Left renal cortex interstitium (tissue), 4 donors: Measurements from ENCODE around the gene CEP350. TPM values are rescaled to one million over a fixed set of nuclear protein-coding genes. Genes with fewer than 3 reads are reported as not detected.
"Not testable (repeated sequence)": the region's sequence is repeated elsewhere in the genome, so short reads cannot be mapped to it uniquely, and the experiment has no call there.

ENCODE experiments used
- DNase-seq, 4 donors: peaks; one replicate each; pipeline ENCODE4 v3.0.0-alpha.2; 2013; ENCODE audit warnings: low read depth in 4 of 4, low spot score in 2 of 4, missing footprints in 1 of 4
- polyA plus RNA-seq, 4 donors: library from polyadenylated mRNA; unstranded; fragments of 120-200 nt; gene quantifications; one replicate each; pipeline ENCODE4 v1.2.1, GENCODE V29; 2013; ENCODE audit not compliant: insufficient read length in 4 of 4

Gene CEP350
- polyA plus RNA-seq, 4 donors, result 23.9 to 31.5 (median 28.2) TPM

DNA sequence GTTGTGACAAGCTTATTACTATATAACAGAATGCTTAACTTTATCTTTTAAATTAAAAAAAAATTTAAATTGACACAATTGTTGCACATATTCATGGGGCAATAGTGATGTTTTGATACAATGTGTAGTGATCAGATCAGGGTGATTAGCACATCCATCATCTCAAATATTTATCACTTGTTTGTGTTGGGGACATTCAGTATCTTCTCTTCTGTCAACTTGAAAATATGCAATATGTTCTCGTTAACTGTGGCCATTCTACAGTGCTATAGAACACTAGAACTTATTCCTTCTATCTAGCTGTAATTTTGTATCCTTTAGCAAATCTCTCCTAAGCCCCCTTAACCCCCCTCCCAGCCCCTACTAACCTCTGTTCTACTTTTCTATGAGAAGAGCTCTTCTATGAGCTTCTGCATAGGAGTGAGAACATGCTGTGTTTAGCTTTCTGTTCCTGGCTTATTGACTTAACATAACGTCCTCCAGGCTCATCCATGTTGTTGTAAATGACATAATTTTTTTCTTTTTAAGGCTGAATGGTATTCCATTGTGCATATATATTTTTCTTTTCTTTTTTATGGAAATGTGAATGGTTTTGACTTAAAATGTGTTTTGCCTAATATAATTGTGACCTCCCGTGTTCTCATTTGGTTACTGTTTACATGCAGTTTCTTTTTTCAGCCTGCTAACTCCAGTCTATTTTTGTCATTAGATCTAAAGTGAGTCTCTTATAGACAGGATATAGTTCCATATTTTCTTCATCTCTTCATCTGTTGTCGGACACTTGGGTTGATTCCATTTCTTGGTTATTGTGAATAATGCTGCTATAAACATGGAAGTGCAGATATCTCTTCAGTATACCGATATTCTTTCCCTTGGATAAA is 23.8 kb downstream of the CEP350 start:
- DNase-seq, result no peak

DNA sequence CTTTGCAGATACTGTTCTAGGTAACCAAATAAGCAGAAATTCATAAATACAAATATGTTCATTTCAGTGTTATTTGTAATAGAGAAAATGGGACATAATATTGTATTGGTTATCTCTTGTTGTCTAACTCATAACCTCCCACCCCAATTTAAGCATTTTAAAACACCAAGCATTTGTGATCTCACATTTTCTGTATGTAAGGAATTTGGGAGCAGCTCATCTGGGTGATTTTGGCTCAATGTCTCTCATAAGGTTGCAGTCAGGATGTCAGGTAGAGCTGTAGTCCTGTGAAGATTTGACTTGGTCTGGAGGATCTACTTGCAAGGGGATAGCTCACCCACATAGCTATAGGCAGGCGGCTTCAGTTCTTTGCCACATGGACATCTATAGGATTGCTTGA is 29.5 kb downstream of the CEP350 start:
- DNase-seq, result no peak

DNA sequence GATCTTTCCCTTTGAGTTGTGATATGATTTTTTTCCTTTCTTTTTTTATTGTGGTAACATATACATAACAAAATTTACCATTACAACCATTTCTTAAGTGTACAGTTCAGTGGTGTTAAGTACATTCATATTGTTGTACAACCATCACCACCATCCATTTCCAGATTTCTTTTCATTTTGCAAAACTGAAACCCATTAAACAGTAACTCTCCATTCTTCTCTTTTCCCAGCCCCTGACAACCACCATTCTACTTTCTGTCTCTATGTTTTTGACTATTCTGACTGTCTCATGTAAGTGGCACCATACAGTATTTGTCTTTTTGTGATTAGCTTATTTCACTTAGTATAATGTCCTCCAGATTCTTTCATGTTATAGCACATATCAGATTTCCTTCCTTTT is 30.3 kb downstream of the CEP350 start:
- DNase-seq, result no peak

DNA sequence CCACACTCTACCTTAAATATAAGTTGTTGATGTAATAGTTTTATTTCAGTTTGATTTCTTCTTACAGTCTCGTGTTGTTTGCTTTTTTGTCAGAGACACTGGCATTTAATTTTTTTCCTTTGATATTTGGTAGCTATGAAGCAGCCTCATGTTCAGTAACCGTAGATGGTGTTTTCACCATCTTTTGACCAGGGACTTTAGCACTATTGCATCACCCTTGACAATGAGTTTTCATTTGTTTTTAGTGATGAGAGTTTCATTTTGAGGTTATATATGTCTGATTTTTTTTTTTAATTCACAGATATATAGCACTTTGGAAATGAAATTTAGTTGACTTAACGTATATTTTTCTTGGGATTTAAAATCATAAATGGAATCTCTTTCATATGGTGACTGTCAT is 36.2 kb downstream of the CEP350 start:
- no peak for DNase-seq

DNA sequence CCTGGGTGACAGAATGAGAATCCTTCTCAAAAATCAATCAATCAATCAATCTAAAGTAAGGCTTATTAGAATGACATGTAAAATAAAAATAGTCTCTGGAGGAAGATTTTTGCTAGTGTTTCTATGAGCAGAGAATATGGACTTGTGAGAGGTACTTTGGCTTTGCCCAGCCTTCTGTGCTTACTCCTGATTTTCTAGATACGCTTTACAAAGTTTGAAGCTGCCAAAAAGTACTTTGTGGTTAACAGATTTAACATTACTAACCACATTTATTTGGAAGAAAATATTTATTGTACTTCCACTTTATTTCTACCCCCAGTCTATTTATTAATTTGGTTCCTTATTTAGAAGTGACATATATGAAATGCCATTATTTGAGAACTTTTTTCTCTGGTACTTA is 41.0 kb downstream of the CEP350 start:
- no peak for DNase-seq

DNA sequence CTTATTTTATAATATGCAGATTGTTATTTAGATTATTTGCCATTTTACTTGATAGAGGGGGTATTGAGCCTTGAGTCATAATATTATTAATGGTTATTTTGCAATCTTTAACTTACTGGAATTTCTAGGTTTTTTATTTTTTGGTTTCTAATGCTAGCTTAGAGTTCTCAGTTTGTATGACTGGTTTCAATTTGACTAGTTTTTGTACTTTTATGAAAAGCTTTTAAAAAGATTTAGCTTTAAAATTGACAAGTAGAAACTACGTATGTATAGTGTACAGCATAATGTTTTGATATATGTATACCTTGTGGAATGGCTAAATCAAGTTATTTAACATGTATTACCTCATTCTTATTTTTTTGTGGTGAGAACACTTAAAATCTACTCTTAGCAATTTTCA is 41.5 kb downstream of the CEP350 start:
- DNase-seq, result no peak

DNA sequence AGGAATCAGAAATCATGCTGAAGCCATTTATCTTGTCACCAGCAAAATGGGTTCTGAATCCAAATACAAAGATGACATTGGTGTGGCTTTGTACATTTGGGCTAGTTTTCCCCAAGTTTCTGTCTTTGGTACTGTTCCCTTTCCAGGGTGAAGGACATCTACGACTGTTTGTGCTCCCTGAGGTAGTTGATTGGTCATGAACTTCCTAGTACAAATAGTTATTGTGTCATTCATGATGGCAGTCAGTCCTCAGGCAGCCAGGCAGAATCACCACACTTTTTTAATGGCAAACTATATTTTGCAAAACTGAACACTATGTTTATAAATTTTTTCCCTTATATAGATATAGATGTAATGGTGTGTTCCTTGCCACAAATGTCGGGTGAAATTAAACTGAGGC is 46.0 kb downstream of the CEP350 start:
- DNase-seq, result no peak

DNA sequence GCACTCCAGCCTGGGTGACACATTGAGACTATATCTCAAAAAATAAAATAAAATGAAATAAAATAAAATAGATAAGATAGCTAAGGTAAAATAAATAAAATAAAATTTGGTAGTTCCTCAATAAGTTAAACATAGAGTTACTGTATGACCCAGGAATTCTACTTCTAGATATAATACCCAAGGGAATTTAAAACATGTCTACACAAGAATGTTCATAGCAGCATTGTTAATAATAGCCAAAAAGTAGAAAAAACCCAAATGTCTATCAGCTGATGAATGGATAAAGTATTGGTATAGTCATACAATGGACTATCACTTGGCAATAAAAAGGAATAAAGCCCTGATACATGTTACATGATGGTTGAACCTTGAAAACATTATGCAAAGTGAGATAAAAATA is 47.8 kb downstream of the CEP350 start:
- no peak for DNase-seq

DNA sequence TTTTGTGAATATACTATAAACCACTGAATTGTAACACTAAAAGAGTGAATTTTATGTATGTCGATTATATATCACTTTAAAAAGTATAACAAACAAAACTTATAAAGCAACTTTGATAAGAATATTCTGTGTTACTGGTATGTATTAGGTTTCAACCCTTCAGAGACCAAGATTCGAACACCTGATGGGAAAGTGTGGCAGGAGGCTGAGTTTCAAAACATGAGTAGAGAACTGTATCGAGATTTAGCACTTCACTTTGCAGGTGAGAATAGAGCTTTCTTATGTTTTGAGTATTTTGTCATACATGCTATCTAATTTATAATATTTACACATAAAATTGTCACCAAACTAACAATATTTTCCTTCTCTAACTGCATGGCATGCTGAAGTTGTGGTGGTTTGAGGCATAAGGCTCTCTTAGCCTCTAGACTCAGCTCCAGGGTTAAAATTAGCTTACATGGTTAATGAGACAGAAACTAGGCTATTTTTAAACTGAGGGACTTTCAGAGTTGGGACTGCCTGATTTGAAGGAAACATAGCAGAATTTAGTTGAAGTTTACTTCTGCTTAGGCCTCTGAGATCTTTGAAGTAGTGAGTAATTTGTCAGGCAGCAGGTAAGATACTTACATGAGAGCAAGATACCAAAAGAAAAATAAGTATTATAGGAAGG is 48.6 kb downstream of the CEP350 start:
- no peak for DNase-seq

DNA sequence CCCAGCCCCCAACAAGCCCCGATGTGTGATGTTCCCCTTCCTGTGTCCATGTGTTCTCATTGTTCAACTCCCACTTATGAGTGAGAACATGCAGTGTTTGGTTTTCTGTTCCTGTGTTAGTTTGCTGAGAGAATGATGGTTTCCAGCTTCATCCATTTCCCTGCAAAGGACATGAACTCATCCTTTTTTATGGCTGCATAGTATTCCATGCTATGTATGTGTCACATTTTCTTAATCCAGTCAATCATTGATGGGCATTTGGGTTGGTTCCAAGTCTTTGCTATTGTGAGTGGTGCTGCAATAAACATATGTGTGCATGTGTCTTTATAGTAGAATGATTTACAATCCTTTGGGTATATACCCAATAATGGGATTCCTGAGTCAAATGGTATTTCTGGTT is 52.2 kb downstream of the CEP350 start:
- DNase-seq, result not testable (repeated sequence)

DNA sequence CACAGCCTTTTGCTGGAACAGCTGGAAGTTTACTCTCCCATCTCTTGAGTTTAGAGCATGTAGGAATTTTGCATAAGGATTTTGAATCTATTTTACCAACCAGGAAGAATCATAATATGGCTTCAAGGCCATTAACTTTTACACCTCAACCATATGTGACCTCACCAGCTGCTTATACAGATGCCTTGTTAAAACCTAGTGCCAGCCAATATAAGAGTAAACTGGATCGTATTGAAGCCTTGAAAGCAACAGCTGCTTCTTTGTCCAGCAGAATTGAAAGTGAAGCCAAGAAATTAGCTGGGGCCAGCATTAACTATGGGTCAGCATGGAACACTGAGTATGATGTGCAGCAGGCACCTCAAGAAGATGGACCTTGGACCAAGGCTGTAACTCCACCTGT is 65.4 kb downstream of the CEP350 start:
- DNase-seq, result no peak

DNA sequence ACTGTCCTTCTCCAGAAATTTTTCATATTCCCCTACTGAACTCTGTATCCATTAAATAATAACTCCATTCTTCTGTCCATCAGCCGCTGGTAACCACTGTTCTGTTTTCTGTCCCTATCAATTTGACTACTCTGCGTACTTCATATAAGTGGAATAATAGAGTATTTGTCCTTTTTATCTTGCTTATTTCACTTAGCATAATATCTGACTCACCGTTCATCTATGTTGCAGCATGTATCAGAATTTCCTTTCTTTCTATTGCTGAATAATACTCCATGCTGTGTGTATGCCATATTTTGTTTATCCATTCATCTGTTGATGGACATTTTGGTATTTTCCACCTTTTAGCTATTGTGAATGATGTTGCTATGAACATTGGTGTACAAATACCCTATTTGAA is 71.9 kb downstream of the CEP350 start:
- DNase-seq, result no peak

DNA sequence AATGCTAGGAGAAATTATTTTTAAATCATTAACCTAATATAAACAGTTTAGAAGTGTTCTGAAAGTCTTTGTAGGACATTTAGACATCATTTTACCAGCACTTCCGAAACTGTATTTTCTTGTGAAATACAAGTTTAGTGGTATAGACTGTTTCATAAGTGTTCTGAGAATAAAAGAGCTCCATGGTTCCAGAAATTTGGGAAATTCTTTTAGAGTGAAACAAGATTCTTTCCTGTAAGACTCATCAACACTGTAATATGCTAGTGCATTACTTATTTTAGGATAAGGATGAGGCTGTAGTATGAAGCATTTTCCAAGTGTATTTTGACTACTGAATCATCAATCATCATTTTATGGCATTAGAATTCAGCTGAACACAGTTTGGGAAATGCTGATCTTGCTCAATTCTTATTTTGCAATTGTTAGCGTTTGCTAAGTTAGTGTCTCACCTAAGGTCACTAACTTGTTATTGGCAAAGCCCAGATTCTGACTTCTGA is 73.4 kb downstream of the CEP350 start:
- DNase-seq, result no peak

DNA sequence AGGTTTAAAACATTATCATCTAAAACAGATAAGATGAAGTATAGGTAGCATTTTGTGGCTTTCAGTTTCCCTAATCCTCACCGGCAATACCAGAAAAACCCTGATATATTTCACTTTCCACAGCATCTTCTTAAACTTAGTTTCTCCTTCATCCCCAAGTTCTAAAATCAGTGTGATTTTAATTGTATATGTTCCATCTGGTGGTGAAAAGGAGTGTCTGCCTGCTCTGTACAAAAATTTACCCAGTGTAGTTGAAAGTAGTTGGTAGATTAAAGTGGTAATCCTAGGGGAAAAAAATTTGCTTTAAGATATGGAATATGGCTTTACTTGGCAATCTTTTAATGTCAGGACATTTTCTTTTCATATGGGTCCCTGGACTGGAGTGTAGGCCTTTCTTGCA is 74.3 kb downstream of the CEP350 start:
- DNase-seq, result no peak

DNA sequence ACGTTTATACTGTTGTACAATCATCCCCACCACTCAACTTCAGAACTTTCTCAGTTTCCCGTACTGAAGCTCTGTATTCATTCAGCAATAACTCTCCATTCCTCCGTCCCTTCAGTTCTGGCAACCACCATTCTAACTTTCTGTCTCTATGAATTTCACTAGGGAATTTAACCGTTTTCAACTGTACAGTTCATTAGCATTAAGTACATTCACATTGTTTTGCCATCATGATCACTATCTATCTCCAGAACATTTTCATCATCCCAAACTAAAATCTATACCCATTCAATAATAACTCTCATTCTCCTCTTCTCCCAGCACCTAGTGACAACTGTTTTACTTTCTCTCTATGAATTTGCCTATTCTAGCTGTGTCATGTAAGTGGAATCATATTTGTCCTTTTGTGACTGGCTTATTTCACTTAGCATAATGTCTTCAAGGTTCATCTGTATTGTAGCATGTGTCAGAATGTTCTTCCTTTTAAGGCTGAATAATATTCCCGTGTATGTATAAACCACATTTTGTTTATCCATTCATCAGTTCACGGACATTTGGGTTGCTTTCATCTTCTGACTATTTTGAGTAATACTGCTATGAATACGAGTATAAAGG is 75.0 kb downstream of the CEP350 start:
- DNase-seq, result no peak

DNA sequence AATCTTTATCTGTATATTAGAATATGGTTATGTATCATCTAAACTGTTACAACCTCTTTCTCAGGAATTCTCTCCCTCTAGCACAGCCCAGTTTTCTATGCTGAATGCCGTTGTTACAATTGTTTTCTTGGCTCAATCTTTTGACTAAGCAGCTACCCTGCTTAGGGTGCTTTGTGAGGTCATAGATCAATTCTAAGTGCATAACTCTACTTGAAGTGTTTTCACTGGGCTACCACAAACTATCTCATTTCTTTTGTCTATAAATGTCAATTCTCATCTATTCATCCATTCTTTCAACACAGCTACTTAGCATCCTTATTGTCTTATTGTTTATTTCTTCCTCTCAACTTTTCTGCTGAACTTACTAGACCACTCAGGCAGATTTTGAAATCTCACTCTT is 77.1 kb downstream of the CEP350 start:
- DNase-seq, result no peak

DNA sequence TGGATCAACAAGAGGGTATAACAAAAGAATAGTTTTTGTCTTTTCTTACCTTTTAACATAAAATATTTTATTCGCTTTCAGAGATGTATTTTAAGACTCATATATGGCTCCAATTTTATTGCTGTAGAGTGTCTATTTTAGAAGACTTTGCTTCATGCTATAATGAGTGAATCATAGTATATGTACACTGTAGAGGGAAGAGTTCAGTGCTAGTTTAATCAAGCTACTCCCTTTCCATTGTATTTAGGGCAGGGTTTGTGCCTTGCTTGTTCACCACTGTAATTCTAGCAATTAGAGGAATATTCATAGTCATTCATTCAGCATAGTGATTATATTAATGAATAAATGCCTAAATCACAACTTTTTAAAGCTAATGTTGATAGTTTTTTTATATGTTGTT is 78.8 kb downstream of the CEP350 start:
- no peak for DNase-seq

DNA sequence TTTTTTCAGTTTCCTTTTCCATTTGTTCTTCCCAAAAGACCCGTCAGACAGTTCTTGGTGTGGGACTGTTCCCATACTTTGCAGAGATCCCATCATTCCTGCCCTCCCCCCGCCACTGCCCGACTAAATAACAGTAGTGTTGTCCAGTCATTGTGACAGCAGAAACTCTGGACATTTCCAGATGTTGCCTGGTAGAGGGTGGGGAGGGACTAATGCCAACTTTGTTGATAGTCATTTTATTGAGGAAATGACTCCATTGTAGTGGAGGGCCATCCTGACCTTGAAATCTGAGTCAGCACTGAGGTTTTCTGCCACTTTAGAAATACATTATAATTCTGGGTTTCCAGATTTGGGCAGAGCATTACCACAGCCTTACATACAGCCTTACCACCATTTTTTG is 85.4 kb downstream of the CEP350 start:
- no peak for DNase-seq

DNA sequence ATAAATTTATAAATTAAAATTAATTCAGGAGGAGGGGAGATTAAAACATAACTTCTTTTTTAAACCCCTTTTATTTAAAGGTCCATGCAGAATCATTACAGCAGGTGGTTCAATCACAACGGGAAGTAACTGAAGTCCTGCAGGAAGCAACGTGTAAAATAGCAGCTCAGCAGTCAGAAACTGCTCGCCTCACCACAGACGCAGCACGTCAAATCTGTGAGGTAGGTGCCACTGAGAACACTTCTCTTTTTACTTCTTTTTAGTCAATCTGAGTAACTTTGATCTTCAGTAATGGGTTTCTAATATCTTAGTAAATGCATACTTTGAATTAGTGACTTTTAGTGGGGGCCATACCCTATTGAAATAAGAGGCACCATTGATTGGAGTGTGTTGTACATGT is 87.0 kb downstream of the CEP350 start:
- no peak for DNase-seq

DNA sequence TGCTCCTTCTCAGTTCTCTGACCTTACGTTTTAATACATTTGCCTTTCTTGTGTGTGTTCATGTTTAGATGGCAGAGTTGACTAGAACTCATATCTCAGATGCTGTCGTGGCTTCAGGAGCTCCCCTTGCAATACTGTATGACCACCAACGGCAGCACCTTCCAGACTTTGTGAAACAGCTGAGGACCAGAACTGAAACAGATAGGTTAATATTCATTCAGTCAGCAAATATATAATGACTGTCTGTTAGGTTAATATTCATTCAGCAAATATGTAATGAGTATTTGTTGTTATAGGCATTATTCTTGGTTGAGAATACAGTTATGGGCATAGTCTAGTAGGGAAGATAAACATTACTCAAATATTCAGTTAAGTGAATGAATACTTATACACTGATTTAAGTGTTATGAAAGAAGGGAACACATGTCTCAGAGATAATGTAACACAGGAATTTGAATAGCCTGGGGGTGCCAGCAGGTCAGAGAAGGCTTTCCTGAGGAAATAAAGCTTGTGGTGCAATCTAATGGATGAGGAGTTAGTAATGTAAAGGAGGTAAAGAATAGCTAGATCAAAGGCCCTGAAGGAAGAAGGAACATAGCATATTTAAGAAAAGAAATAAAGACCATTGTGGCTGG is 88.5 kb downstream of the CEP350 start:
- DNase-seq, result no peak

DNA sequence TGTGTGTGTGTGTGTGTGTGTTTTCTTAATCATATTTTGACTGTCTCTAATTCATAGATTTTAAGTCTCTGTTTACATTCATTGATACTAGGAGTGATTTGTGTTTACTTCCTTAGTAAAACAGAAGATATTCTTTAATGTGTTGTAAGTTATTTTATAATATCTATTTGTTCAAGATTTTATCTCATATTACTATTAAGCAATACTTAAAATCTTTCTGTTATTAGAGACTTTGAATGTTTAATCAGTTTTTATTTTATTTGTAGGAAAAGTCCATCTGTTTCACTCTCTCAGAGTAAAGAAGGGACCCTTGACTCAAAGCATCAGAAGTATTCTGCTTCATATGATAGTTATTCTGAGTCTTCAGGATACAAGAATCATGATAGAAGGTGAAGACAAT is 89.2 kb downstream of the CEP350 start:
- DNase-seq, result no peak
